GM12878 (cell line): ENCODE measurements around the gene CD79A. TPM values are rescaled to one million over a fixed set of nuclear protein-coding genes. Genes with fewer than 3 reads are reported as not detected.

Source experiments
- ATAC-seq: fragments of 200-7000 bp; cut with Tn5 transposase; 3 replicates; pipeline ENCODE4 v1.9.1; 2020; ENCODE audit warnings: mild to moderate bottlenecking, moderate library complexity
- BruUV-seq: library from RNA; stranded (reverse); fragments of 400-500 nt; replicated peaks from 2 replicates; lab custom pipeline; 2021; lab: Mats Ljungman, UMichigan
- CTCF ChIA-PET: fragments of 300-600 bp; sonication (Branson Sonifier 250); formaldehyde crosslinking; extraction: SDS; loops from one replicate; lab custom pipeline; 2021; ENCODE audit warnings: inconsistent platforms; lab: Yijun Ruan, JAX
- POLR2A ChIA-PET: fragments of 350-600 bp; formaldehyde crosslinking; extraction: SDS; loops from one replicate; lab custom pipeline; 2021; ENCODE audit warnings: inconsistent platforms; lab: Charles Lee
- RAD21 ChIA-PET: fragments of 300-600 bp; sonication (Branson Sonifier 250); formaldehyde crosslinking; loops from one replicate; lab custom pipeline; 2023; ENCODE audit warnings: antibody characterized with exemption; ENCODE audit not compliant: unreplicated experiment; lab: Charles Lee
- SMC1A ChIA-PET: fragments of 300-600 bp; sonication (Branson Sonifier 250); formaldehyde crosslinking; loops from one replicate; lab custom pipeline; 2023; ENCODE audit not compliant: unreplicated experiment, uncharacterized antibody; lab: Charles Lee
- DNase-seq: peaks from one replicate; pipeline ENCODE4 v3.0.0-alpha.2; 2011; ENCODE audit warnings: low read depth, low spot score
- FAIRE-seq: peaks from 3 replicates; lab custom pipeline; 2011; peaks lifted over from hg19 to GRCh38; lab: Jason Lieb, UNC
- H2AFZ ChIP-seq: 2 replicates; pipeline ENCODE4 v1.6.0; 2011; ENCODE audit warnings: low read depth, low read length, control low read depth; ENCODE audit not compliant: control insufficient read depth
- H3K27ac ChIP-seq: 2 replicates; pipeline ENCODE4 v1.5.1; 2011; ENCODE audit warnings: control low read depth; ENCODE audit not compliant: control insufficient read depth, insufficient read depth
- H3K27me3 ChIP-seq, 2 experiments: replicated peaks in 1 of 2; 2 replicates each; pipeline versions ENCODE4 v1.6.0 to v1.6.1; 2011; ENCODE audit warnings: low read length in 1 of 2; ENCODE audit not compliant: control insufficient read depth in 2 of 2, insufficient read depth in 2 of 2
- H3K36me3 ChIP-seq, 2 experiments: 2 replicates each; pipeline ENCODE4 v1.5.1; 2011; ENCODE audit warnings: low read length in 1 of 2; ENCODE audit not compliant: control insufficient read depth in 2 of 2, insufficient read depth in 2 of 2
- H3K4me1 ChIP-seq: 2 replicates; pipeline ENCODE4 v1.6.1; 2011; ENCODE audit warnings: mild to moderate bottlenecking, low read length, moderate library complexity, mixed read lengths; ENCODE audit not compliant: control insufficient read depth, insufficient read depth
- H3K4me2 ChIP-seq: 2 replicates; pipeline ENCODE4 v1.6.0; 2011; ENCODE audit warnings: control low read depth; ENCODE audit not compliant: control insufficient read depth, insufficient read depth
- H3K4me3 ChIP-seq: fragments of 200-600 bp; sonication (generic); 2 replicates; pipeline ENCODE4 v1.5.1; 2016
- H3K79me2 ChIP-seq: 2 replicates; pipeline ENCODE4 v1.6.0; 2011; ENCODE audit warnings: low read length; ENCODE audit not compliant: control insufficient read depth, insufficient read depth
- H3K9ac ChIP-seq: 2 replicates; pipeline ENCODE4 v1.8.0; 2011; ENCODE audit warnings: low read length, control low read depth, mixed read lengths; ENCODE audit not compliant: control insufficient read depth, insufficient read depth
- H3K9me3 ChIP-seq: replicated peaks from 3 replicates; pipeline ENCODE4 v1.5.1; 2011; ENCODE audit warnings: mild to moderate bottlenecking, low read length; ENCODE audit not compliant: control insufficient read depth, insufficient read depth
- H4K20me1 ChIP-seq: 2 replicates; pipeline ENCODE4 v1.6.0; 2011; ENCODE audit not compliant: control insufficient read depth, insufficient read depth
- ELK1 ChIP-seq: IDR thresholded peaks from 2 replicates; pipeline ENCODE4 v1.6.1; 2012; ENCODE audit warnings: low read depth, low read length, improper control_type of control experiment
- HDGF ChIP-seq: fragments of 450-650 bp; IDR thresholded peaks from 2 replicates; pipeline ENCODE4 v1.6.1; 2016; ENCODE audit warnings: antibody characterized with exemption
- ZBED1 ChIP-seq: IDR thresholded peaks from 2 replicates; pipeline ENCODE4 v1.6.1; 2016; ENCODE audit warnings: borderline replicate concordance
- WGBS: methylation state at CpG from one replicate; pipeline ENCODE4 v1.1.6; 2016; ENCODE audit warnings: low lambda C conversion rate; ENCODE audit not compliant: insufficient replicate concordance, insufficient coverage; ENCODE audit errors: missing lambda C conversion rate; 5-methylcytosine and 5-hydroxymethylcytosine counted together
- in situ Hi-C: fragments of 300-500 bp; cut with MboI; formaldehyde crosslinking; loops from 9 replicates; pipeline ENCODE4 v1.14.3; 2018; ENCODE audit warnings: mixed read lengths
- intact Hi-C: fragments of 100-400 bp; cut with micrococcal nuclease; formaldehyde crosslinking; loops from one replicate; pipeline ENCODE4 v1.14.2; 2022; ENCODE audit not compliant: unreplicated experiment
- polyA plus RNA-seq, 11 experiments: library from polyadenylated mRNA; depleted of rRNA in 4 of 11; unstranded in 6 of 11; stranded (reverse) in 5 of 11; fragments of >200 nt; fragmentation: Nextera tagmentation in 4 of 11; fragmentation: Illumina TruSeq in 1 of 11; extraction: Ambion mirVana in 4 of 11; extraction: Trizol in 1 of 11; gene quantifications; 1 replicate in 1 of 11; 2 replicates in 10 of 11; pipeline versions ENCODE4 v1.2.1 to v1.2.3, GENCODE V29; 2011 to 2016; ENCODE audit warnings: inconsistent platforms in 2 of 11, missing spikeins in 2 of 11, low read depth in 1 of 11
- total RNA-seq, 4 experiments: library from RNA; depleted of rRNA in 3 of 4; stranded (reverse); fragments of >200 nt in 3 of 4; fragmentation: Illumina TruSeq in 1 of 4; extraction: Trizol in 1 of 4; gene quantifications; 2 replicates each; pipeline versions ENCODE4 v1.2.1 to v1.2.3, GENCODE V29; 2013 to 2021
- TF ChIP-seq, protein P1 (sequence below): IDR thresholded peaks from 2 replicates; pipeline ENCODE4 v1.6.1; 2011; ENCODE audit warnings: mild to moderate bottlenecking, low read depth, low read length, moderate library complexity; ENCODE audit not compliant: insufficient replicate concordance

The CD79A gene
- total and polyA plus RNA-seq, 10 of the 15 experiments (the other 5 are each of a cell fraction or from before 2014, with no cell fraction given), result 38.8 to 414 (median 282) TPM

GRCh38 chr19:41915776-41916414, 38.8 kb downstream of the CD79A start:
- in situ Hi-C loops, result no loop called here
- Histone ChIP-seq H3K27me3 (peaks cover 3 to 4% of the 10 kb centered on the region in 2 experiments; a peak in 3 of 4 replicates), H2AFZ (no peak overlapping the region), H4K20me1 (peaks cover 6% of the 10 kb centered on the region; the same call in 1 of the 2 replicates), H3K4me2 (no peak overlapping the region), H3K9me3 (no peaks in the 10 kb centered on the region; the same call in 2 of the 3 replicates), H3K4me3 (no peak overlapping the region), H3K36me3 (no peaks in the 10 kb centered on the region), H3K79me2 (no peaks in the 10 kb centered on the region), H3K9ac (no peak overlapping the region), H3K27ac (no peak overlapping the region), H3K4me1 (no peaks in the 10 kb centered on the region)
- TF ChIP-seq ELK1, result no peak
- TF ChIP-seq HDGF, result 0 out of 2 replicates have a peak, but pooled peaks have one; percentile 29
- TF ChIP-seq, protein P1, sequence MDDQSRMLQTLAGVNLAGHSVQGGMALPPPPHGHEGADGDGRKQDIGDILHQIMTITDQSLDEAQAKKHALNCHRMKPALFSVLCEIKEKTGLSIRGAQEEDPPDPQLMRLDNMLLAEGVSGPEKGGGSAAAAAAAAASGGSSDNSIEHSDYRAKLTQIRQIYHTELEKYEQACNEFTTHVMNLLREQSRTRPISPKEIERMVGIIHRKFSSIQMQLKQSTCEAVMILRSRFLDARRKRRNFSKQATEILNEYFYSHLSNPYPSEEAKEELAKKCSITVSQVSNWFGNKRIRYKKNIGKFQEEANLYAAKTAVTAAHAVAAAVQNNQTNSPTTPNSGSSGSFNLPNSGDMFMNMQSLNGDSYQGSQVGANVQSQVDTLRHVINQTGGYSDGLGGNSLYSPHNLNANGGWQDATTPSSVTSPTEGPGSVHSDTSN, result peak; percentile 4
- TF ChIP-seq ZBED1, result no peak
- ATAC-seq, result no peak
- RAD21 ChIA-PET, result no interaction called here
- intact Hi-C loops, result no loop called here
- CTCF ChIA-PET, result no interaction called here
- BruUV-seq, result no TSS peak
- FAIRE-seq, result no peak
- no peak for DNase-seq
- POLR2A ChIA-PET, result no interaction called here
- WGBS, result 39% methylated on average over 7 of the region's 27 CpGs
- SMC1A ChIA-PET, result no interaction called here
